ENCODE measurements around the gene UNC5B. TPM values are rescaled to one million over a fixed set of nuclear protein-coding genes. Genes with fewer than 3 reads are reported as not detected.

UNC5B gene
- polyA plus RNA-seq, 1 experiment = 27.4 TPM

- Histone ChIP-seq H3K4me3 (ENCODE audit: low read depth, low read length) (no peak overlapping the region), H3K27me3 (ENCODE audit: control insufficient read depth, insufficient read depth, low read length) (no peaks in the 10 kb centered on the region), H3K36me3 (ENCODE audit: control insufficient read depth, insufficient read depth, low read length) (no peaks in the 10 kb centered on the region)
- no peak for DNase-seq (ENCODE audit: low read depth)
- TF ChIP-seq CTCF (IDR thresholded peaks at IDR 0.05; ENCODE audit: insufficient read depth, low read depth, low read length) = no peak
- POLR2A ChIA-PET = no interaction called here
- CTCF ChIA-PET = interaction anchor here (0.7 to 3.1 kb wide), 4 partner anchors 13 to 38 kb away, joined by 3 to 10 read pairs (median 3); partner anchors contain the start of gene SLC29A3
These were observed 126.5 kb downstream of the UNC5B start for GRCh38 chr10:71338728-71339495.

GRCh38 chr10:71339796-71340589 lies 127.6 kb downstream of the UNC5B start:
- no peak for DNase-seq (ENCODE audit: low read depth)
- Histone ChIP-seq H3K4me3 (ENCODE audit: low read depth, low read length) (no peak overlapping the region), H3K27me3 (ENCODE audit: control insufficient read depth, insufficient read depth, low read length) (no peaks in the 10 kb centered on the region; the same call in 1 of the 2 replicates), H3K36me3 (ENCODE audit: control insufficient read depth, insufficient read depth, low read length) (no peaks in the 10 kb centered on the region)
- POLR2A ChIA-PET = no interaction called here
- no peak for TF ChIP-seq CTCF (IDR thresholded peaks at IDR 0.05; ENCODE audit: insufficient read depth, low read depth, low read length)
- CTCF ChIA-PET = interaction anchor here (0.8 to 3.1 kb wide), 3 partner anchors 8 to 230 kb away, joined by 3 to 10 read pairs (median 3); partner anchors contain the start of gene SLC29A3

- Histone ChIP-seq H3K27me3 (ENCODE audit: control insufficient read depth, insufficient read depth, low read length) (peaks cover 5% of the 10 kb centered on the region), H3K4me3 (ENCODE audit: low read depth, low read length) (no peak overlapping the region), H3K36me3 (ENCODE audit: control insufficient read depth, insufficient read depth, low read length) (no peaks in the 10 kb centered on the region)
- CTCF ChIA-PET = interaction anchor here (2.8 kb wide), 1 partner anchor 23 kb away, joined by 16 read pairs; the partner anchor contains the start of gene SLC29A3
- TF ChIP-seq CTCF (IDR thresholded peaks at IDR 0.05; ENCODE audit: insufficient read depth, low read depth, low read length) = no peak
- POLR2A ChIA-PET = no interaction called here
- DNase-seq (ENCODE audit: low read depth) = no peak
These were observed 130.4 kb downstream of the UNC5B start for GRCh38 chr10:71342573-71343391.

GRCh38 chr10:71343392-71343773 lies 131.0 kb downstream of the UNC5B start:
- POLR2A ChIA-PET = no interaction called here
- DNase-seq (ENCODE audit: low read depth) = no peak
- no peaks in the 10 kb centered on the region for H3K36me3 ChIP-seq (ENCODE audit: control insufficient read depth, insufficient read depth, low read length)
- H3K27me3 ChIP-seq (ENCODE audit: control insufficient read depth, insufficient read depth, low read length) = peaks cover 5% of the 10 kb centered on the region
- H3K4me3 ChIP-seq (ENCODE audit: low read depth, low read length) = no peak overlapping the region
- no peak for TF ChIP-seq CTCF (IDR thresholded peaks at IDR 0.05; ENCODE audit: insufficient read depth, low read depth, low read length)
- CTCF ChIA-PET = interaction anchor here (2.8 kb wide), 1 partner anchor 24 kb away, joined by 16 read pairs; the partner anchor contains the start of gene SLC29A3
